HL-60/S4 treated with retinoic acid at 250 ng/mL for 4 days and 3 days (cell line): ENCODE results near the gene TENM3.

Experiments used
- in situ Hi-C: fragments of 300-500 bp; cut with MboI; formaldehyde crosslinking; loops from 2 replicates; pipeline ENCODE4 v1.7.0; 2022; ENCODE audit warnings: low sequenced_read_pairs

TENM3 gene

GRCh38 chr4:182711211-182711610, 468.0 kb downstream of the TENM3 start:
- in situ Hi-C loops, result no loop called here

- in situ Hi-C loops, result no loop called here
These were observed 472.3 kb downstream of the TENM3 start for GRCh38 chr4:182715548-182715947.

GRCh38 chr4:182716192-182716591, 473.0 kb downstream of the TENM3 start:
- in situ Hi-C loops, result no loop called here

GRCh38 chr4:182717788-182718583, 474.8 kb downstream of the TENM3 start:
- in situ Hi-C loops, result no loop called here

- in situ Hi-C loops, result no loop called here
These were observed 481.2 kb downstream of the TENM3 start for GRCh38 chr4:182724414-182724813.

- in situ Hi-C loops, result no loop called here
These were observed 486.3 kb downstream of the TENM3 start for GRCh38 chr4:182729516-182729915.

- in situ Hi-C loops, result no loop called here
These were observed 487.6 kb downstream of the TENM3 start for GRCh38 chr4:182730791-182731190.

- in situ Hi-C loops, result no loop called here
These were observed 493.0 kb downstream of the TENM3 start for GRCh38 chr4:182736207-182736606.

- in situ Hi-C loops, result no loop called here
These were observed 495.3 kb downstream of the TENM3 start for GRCh38 chr4:182738283-182739047.

GRCh38 chr4:182740256-182740655, 497.1 kb downstream of the TENM3 start:
- in situ Hi-C loops, result no loop called here

- in situ Hi-C loops, result no loop called here
These were observed 497.9 kb downstream of the TENM3 start for GRCh38 chr4:182741054-182741453.

- in situ Hi-C loops, result no loop called here
These were observed 498.7 kb downstream of the TENM3 start for GRCh38 chr4:182741914-182742313.

GRCh38 chr4:182743815-182744214, 500.6 kb downstream of the TENM3 start:
- in situ Hi-C loops, result no loop called here

GRCh38 chr4:182745237-182745636, 502.0 kb downstream of the TENM3 start:
- in situ Hi-C loops, result no loop called here

GRCh38 chr4:182746876-182747275, 503.7 kb downstream of the TENM3 start:
- in situ Hi-C loops, result no loop called here

- in situ Hi-C loops, result no loop called here
These were observed 505.1 kb downstream of the TENM3 start for GRCh38 chr4:182748283-182748682.

- in situ Hi-C loops, result no loop called here
These were observed 505.7 kb downstream of the TENM3 start for GRCh38 chr4:182748949-182749348.

- in situ Hi-C loops, result no loop called here
These were observed 506.5 kb downstream of the TENM3 start for GRCh38 chr4:182749667-182750167.

GRCh38 chr4:182752158-182752910, 509.1 kb downstream of the TENM3 start:
- in situ Hi-C loops, result no loop called here

GRCh38 chr4:182754895-182755294, 511.7 kb downstream of the TENM3 start:
- in situ Hi-C loops, result no loop called here

- in situ Hi-C loops, result no loop called here
These were observed 513.0 kb downstream of the TENM3 start for GRCh38 chr4:182756161-182756690.
